Measurements from ENCODE around the gene ASPM. TPM values are rescaled to one million over a fixed set of nuclear protein-coding genes. Genes with fewer than 3 reads are reported as not detected.
"Not testable (repeated sequence)": the region's sequence is repeated elsewhere in the genome, so short reads cannot be mapped to it uniquely, and the experiment has no call there.

Gene ASPM
- polyA plus RNA-seq, 12 donors, result 7.6 to 18.3 (median 14.3) TPM; not detected in 1

- no peak for DNase-seq
Measured at GRCh38 chr1:197144570-197145325, 1.7 kb downstream of the ASPM start.

- DNase-seq, result no peak
Measured at GRCh38 chr1:197143276-197143675, 3.2 kb downstream of the ASPM start.

- no peak for DNase-seq
Measured at GRCh38 chr1:197141575-197141974, 4.9 kb downstream of the ASPM start.

- no peak for DNase-seq
Measured at GRCh38 chr1:197140121-197140520, 6.3 kb downstream of the ASPM start.

- no peak for DNase-seq
Measured at GRCh38 chr1:197139169-197139568, 7.3 kb downstream of the ASPM start.

DNA sequence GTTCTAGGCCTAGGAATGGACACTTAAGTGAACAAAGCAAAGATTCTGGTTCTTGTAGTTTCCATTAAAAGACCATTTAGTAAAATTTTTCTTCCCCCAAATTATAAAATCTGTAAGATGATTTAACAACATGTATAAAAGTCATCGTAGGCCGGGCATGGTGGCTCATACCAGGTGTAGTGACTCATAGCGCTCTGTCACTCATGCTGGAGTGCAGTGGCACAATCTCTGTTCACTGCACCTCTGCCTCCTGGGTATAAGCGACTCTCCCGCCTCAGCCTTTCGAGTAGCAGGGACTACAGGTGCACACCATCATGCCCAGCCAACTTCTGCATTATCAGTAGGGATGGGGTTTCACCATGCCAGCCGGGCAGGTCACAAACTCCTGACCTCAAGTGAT is 9.1 kb downstream of the ASPM start:
- DNase-seq, result no peak

- DNase-seq, result no peak
Measured at GRCh38 chr1:197130677-197131304, 15.7 kb downstream of the ASPM start.

DNA sequence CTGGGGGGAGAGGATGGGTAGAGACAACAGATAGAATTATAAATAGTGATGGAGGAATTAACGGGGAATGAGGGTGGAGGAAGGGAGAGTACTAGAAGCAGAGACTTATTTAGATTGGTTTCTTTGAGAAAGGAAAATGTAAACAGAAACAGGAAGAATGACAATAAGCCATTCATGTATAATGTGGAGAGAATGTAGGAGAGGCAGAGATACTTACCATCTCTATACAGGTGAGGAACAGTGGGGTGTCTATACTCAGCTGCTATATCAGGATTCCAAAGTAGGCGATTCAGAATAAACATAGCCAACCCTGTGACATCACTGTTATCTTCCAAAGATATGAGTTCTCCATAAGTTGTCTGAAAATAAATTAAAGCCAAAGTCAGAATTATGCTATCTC is 16.8 kb downstream of the ASPM start:
- no peak for DNase-seq

GRCh38 chr1:197127246-197127912 is 19.1 kb downstream of the ASPM start:
- no peak for DNase-seq

- DNase-seq, result no peak
Measured at GRCh38 chr1:197126691-197127090, 19.8 kb downstream of the ASPM start.

DNA sequence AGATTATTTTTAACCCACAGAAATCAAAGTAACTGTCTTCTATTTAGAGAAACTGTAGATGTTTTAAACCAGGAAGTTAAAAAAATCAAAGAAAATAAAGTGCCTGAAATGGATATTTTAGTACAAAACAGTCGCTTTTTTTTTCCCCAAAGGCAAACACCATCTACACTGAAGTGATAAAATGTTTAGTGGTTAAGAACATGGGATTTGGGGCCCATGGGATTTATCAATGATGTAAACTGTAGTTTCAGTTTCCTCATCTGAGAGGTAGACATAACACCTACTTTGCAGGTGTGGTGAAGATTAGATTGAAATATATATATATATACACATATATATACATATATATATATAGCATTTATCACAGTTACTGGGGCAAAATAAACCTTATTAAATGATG is 22.1 kb downstream of the ASPM start:
- DNase-seq, result no peak

DNA sequence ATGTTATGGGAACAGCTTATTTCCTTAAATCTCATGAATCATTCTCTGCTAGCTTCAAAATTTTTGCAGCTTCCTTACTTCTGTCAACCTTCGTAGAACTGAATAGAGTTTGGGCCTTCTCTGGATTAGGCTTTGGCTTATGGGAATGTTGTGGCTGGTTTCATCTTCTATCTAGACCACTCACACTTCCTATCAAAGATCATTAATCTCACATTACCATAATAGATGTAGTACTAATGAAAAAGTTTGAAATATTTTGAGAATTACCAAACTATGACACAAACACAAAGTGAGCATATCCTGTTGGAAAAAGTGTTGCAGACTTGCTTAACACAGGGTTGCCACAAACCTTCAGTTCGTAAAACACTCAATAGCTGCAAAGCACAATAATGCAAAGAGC is 30.3 kb downstream of the ASPM start:
- DNase-seq, result no peak

- no peak for DNase-seq
Measured at GRCh38 chr1:197106869-197107268, 39.6 kb downstream of the ASPM start.

GRCh38 chr1:197103300-197103699 is 43.2 kb downstream of the ASPM start:
- DNase-seq, result no peak

DNA sequence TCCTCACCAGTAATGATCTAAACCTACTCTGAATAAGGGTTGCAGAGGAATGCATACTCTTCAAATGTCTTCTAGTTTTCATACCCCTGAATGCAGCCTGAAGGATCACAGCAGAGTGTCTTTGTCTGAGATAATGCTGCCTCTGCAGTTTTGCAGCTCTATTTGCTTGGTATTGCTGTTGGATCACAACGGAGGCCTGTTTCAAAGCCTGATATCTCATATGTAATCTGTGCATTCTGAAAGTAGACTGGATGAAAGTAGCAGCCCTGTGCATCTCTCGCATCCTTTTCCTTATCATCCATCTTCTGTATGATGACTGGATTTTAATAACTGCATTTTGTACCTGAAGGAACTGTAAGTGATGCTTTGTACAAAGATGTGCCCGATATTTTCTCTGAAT is 44.5 kb downstream of the ASPM start:
- DNase-seq, result no peak

GRCh38 chr1:197100677-197101076 is 45.8 kb downstream of the ASPM start:
- DNase-seq, result no peak

- no peak for DNase-seq
Measured at GRCh38 chr1:197099444-197099843, 47.0 kb downstream of the ASPM start.

GRCh38 chr1:197096971-197097370 is 49.5 kb downstream of the ASPM start:
- not testable (repeated sequence) for DNase-seq

DNA sequence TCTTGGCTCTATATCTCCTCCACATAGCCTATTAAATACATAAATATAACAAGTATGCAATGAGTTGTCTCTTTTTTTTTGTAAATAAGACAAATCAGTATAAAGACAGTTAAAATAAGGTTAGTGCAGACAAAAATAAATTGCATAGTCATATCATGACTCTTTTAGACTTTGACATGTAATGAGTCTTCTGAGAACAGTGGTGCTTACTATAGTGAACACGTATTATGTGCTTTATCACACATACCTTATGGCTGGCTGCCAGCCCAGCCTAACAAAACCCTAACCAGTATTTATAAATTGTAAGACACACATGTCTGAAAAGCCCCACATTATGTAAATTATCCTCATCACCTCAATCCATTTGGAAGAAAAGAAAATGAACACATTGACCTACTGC is 50.3 kb downstream of the ASPM start:
- no peak for DNase-seq

- DNase-seq, result no peak
Measured at GRCh38 chr1:197093226-197093885, 53.1 kb downstream of the ASPM start.

GRCh38 chr1:197092491-197093023 is 53.9 kb downstream of the ASPM start:
- no peak for DNase-seq

DNA sequence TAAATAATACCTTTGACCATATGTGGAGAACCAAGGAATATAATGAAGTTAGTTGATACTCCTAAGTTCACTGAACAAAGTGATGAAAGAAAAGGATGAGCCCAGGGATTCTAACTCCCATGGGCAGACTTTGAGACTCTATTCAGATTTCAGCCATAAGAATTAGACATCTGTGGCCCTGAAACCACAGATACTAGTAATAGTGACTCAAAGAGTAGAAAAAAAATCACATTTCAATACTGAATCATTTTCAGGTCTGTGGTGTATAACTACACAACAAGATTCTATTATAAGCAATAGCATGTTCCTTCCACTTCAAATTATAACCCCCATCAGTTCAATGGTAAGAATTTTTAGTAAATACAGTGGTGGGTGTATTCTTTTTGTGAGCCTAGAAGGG is 63.0 kb downstream of the ASPM start:
- no peak for DNase-seq

All from muscle of arm (tissue), 12 donors.